ENCODE results near the gene LIMD2.

- TF ChIP-seq POLR2A (IDR thresholded peaks at IDR 0.05) = no peak
- no peak for TF ChIP-seq CTCF (IDR thresholded peaks at IDR 0.05)
These were observed 14.3 kb downstream of the LIMD2 start for GRCh38 chr17:63685578-63685977.
